HUES6 (cell line): ENCODE data around the gene LAMA2.

Experiments used
- H3K27ac ChIP-seq: 2 replicates; pipeline ENCODE4 v1.7.0; 2013; ENCODE audit warnings: low read depth, mild to moderate bottlenecking, low read length, inconsistent platforms
- H3K27me3 ChIP-seq: 2 replicates; pipeline ENCODE4 v1.6.1; 2013; ENCODE audit warnings: low read length; ENCODE audit not compliant: control insufficient read depth, insufficient read depth
- H3K36me3 ChIP-seq: 2 replicates; pipeline ENCODE4 v1.6.1; 2013; ENCODE audit warnings: low read length; ENCODE audit not compliant: control insufficient read depth, insufficient read depth
- H3K4me1 ChIP-seq: 2 replicates; pipeline ENCODE4 v1.6.1; 2013; ENCODE audit warnings: low read length; ENCODE audit not compliant: control insufficient read depth, insufficient read depth
- H3K4me3 ChIP-seq: 2 replicates; pipeline ENCODE4 v1.5.1; 2013; ENCODE audit warnings: low read depth, low read length
- H3K9ac ChIP-seq: one replicate; pipeline ENCODE4 v1.6.1; 2013; ENCODE audit warnings: mild to moderate bottlenecking, low read length
- H3K9me3 ChIP-seq: 2 replicates; pipeline ENCODE4 v1.6.1; 2013; ENCODE audit warnings: low read depth, low read length; ENCODE audit not compliant: control insufficient read depth, insufficient read depth

Gene LAMA2

DNA sequence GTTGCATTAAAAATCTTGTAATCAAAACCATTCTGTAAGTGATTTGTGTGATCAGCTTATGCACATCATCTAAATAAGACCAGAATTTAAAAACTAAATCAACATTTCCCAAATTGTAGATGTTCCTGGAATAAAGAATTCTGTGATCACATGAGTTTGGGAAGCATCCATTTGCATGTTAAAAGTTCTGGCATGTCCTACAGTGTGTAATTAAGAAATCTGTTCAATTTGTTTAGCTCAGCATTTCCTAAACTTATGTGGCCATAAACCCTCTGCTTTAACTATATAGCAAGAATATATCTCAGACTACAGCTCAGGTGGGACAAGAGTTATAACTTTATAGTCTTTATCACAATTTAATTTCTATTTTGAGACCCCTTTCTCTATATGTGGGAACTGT lies 399.1 kb downstream of the LAMA2 start:
- Histone ChIP-seq H3K27me3 (no peaks in the 10 kb centered on the region), H3K27ac (no peak overlapping the region), H3K4me3 (no peak overlapping the region), H3K4me1 (peaks cover 5% of the 10 kb centered on the region; the same call in 1 of the 2 replicates), H3K36me3 (no peaks in the 10 kb centered on the region), H3K9me3 (no peaks in the 10 kb centered on the region), H3K9ac (no peak overlapping the region)

DNA sequence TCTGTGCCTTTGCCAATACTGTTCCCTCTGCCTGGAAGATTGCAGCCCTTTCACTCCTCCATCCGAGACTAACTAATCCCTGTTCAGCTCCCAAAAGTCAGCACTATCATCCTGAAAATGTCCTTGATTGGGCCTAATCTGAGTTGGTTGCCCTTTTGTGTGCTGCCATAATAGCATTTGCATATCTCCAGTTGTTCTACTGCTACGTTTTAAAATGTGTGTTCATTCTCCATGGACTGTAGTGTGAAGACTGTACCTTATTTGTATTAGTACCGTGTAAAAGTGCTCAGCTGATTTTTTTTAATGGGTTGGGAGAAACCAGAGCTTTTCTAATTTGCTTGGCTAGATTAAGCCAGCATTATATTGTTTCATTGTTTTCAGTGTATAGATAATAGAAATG lies 401.3 kb downstream of the LAMA2 start:
- Histone ChIP-seq H3K36me3 (no peaks in the 10 kb centered on the region), H3K27ac (no peak overlapping the region), H3K27me3 (no peaks in the 10 kb centered on the region), H3K9me3 (no peaks in the 10 kb centered on the region), H3K4me1 (peaks cover 5% of the 10 kb centered on the region; the same call in 1 of the 2 replicates), H3K4me3 (no peak overlapping the region), H3K9ac (no peak overlapping the region)

DNA sequence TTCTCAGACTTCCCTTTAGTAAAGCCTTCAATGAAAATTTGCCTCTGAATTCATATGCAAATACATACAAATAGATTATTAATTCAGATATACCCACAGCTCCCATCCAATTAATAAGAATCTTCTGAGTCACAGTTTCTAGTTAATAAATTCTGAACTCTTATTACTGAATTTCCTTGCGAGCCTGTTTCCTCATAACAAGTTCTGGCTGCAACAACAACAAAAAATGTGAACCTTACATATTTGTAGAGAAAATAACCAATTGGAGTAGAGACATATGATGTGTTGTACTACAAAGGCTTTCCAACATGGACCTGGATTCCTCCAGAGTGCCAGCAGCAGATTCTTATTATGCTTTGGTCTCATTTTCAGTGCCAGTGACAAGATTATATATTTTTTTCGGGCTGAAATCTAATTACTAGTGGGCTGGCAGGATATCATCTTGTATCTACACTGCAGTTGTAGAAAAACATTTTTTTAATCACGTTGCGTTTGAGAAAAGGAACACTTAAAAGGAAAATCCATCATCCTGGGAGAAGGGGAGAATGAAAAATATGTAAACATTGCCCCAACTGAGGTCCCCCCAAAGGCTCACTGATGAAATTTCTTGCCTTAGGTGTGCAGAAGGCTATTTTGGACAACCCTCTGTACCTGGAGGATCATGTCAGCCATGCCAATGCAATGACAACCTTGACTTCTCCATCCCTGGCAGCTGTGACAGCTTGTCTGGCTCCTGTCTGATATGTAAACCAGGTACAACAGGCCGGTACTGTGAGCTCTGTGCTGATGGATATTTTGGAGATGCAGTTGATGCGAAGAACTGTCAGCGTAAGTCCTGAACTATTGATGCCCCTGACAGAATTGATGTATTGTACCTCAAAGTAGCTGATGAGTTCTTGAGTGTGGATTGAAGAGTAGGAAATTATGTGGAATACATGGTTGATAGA lies 404.6 kb downstream of the LAMA2 start:
- H3K9ac ChIP-seq, result no peak overlapping the region
- no peak overlapping the region for H3K4me3 ChIP-seq
- no peaks in the 10 kb centered on the region for H3K36me3 ChIP-seq
- no peaks in the 10 kb centered on the region for H3K27me3 ChIP-seq
- peaks cover 5% of the 10 kb centered on the region; the same call in 1 of the 2 replicates for H3K4me1 ChIP-seq
- no peak overlapping the region for H3K27ac ChIP-seq
- no peaks in the 10 kb centered on the region for H3K9me3 ChIP-seq

DNA sequence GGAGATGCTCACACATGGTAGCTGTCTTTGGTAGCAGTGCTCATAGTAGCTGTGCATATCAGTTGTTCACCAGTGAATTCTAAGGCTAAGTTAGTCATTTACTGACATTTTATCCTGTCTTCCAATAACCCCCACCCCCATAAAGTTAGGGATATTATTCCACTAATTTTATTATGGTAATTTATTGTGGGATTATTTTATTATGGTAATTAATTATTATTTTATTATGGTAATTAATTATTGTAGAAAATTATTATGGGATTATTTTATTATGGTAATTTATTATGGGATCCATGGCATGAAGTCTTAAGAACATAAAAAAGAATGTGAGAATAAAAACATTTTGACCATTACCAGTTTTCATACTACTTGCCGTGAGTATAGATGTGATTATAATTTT lies 406.5 kb downstream of the LAMA2 start:
- Histone ChIP-seq H3K4me3 (no peak overlapping the region), H3K4me1 (0 out of 2 replicates have a peak, but pooled peaks cover under 1% of the 10 kb centered on the region), H3K36me3 (no peaks in the 10 kb centered on the region), H3K27me3 (no peaks in the 10 kb centered on the region), H3K9me3 (no peaks in the 10 kb centered on the region), H3K9ac (no peak overlapping the region), H3K27ac (no peak overlapping the region)

DNA sequence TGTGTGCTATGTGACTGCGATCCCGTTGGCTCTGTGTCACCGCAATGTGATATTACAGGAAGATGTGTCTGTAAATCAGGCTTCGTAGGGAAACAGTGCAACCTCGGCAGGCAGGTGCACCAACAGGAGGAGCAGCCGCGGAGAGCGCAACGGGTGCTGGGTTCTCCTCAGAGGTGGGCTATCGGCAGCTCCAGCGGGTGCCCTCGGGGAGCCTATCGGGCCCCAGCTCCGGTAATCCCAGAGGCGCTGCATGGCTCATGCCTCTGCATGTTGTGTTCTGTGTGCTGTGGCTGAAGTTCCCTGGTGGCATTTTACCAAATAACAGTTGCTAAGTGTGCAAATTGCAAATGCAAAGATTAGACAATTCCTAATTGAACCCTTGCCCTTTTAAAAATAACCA lies 409.9 kb downstream of the LAMA2 start:
- H3K36me3 ChIP-seq, result no peaks in the 10 kb centered on the region
- H3K9me3 ChIP-seq, result no peaks in the 10 kb centered on the region
- H3K27ac ChIP-seq, result no peak overlapping the region
- no peak overlapping the region for H3K4me3 ChIP-seq
- H3K9ac ChIP-seq, result no peak overlapping the region
- no peaks in the 10 kb centered on the region for H3K4me1 ChIP-seq
- H3K27me3 ChIP-seq, result no peaks in the 10 kb centered on the region

DNA sequence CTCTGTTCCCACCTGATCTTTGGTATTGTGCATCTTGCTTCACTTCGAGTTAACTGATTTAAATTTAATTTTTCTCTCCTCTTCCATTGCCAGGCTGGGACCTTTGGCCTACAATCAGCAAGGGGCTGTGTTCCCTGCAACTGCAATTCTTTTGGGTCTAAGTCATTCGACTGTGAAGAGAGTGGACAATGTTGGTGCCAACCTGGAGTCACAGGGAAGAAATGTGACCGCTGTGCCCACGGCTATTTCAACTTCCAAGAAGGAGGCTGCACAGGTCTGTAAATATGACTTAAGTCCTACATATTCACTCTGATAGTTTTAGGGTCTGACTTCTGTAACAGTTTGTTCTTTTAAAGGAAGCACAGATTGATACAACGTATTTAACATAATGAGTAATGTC lies 414.7 kb downstream of the LAMA2 start:
- H3K9ac ChIP-seq, result no peak overlapping the region
- no peaks in the 10 kb centered on the region for H3K27me3 ChIP-seq
- no peaks in the 10 kb centered on the region for H3K9me3 ChIP-seq
- no peak overlapping the region for H3K27ac ChIP-seq
- no peak overlapping the region for H3K4me3 ChIP-seq
- no peaks in the 10 kb centered on the region for H3K36me3 ChIP-seq
- no peaks in the 10 kb centered on the region; the same call in 1 of the 2 replicates for H3K4me1 ChIP-seq

DNA sequence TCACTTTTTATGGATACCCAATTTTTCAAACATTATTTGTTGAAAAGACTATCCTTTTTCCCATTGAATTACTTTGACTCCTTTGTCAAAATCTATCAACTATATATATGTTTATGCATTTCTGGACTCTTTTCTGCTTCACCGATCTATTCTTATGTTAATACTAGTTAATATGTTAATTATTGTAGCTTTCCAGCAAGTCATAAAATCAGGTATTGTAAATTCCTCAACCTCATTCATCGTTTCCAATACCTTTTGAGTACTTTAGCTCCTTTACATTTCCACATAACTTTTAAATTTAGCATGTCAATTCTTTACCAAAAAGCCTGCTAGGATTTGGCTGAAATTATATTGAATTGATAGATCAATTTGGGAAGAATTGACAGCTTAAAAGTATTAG lies 419.7 kb downstream of the LAMA2 start:
- Histone ChIP-seq H3K9me3 (no peaks in the 10 kb centered on the region), H3K36me3 (no peaks in the 10 kb centered on the region), H3K27me3 (no peaks in the 10 kb centered on the region), H3K9ac (no peak overlapping the region), H3K4me1 (no peaks in the 10 kb centered on the region; the same call in 1 of the 2 replicates), H3K27ac (no peak overlapping the region), H3K4me3 (no peak overlapping the region)

DNA sequence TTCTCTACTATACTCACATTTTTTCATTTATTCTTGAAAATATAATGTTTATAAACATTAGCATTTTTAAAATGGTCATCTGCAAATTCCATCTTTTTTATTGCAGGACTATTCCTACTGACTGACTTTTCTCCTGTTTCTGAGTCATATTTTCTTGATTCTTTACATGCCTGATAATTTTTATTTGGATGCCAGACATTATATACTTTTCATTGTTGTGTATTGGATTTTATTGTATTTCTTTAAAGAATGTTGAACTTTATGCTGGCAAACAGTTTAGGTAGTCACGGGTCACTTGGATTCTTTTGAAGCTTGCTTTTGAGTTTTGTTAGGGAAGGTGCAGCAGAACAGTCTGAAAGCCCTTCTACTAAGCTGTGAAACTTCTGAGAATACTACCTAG lies 423.9 kb downstream of the LAMA2 start:
- no peak overlapping the region for H3K9ac ChIP-seq
- no peak overlapping the region for H3K27ac ChIP-seq
- no peaks in the 10 kb centered on the region for H3K36me3 ChIP-seq
- H3K27me3 ChIP-seq, result no peaks in the 10 kb centered on the region
- no peaks in the 10 kb centered on the region; the same call in 1 of the 2 replicates for H3K9me3 ChIP-seq
- H3K4me1 ChIP-seq, result no peaks in the 10 kb centered on the region; the same call in 1 of the 2 replicates
- no peak overlapping the region for H3K4me3 ChIP-seq

DNA sequence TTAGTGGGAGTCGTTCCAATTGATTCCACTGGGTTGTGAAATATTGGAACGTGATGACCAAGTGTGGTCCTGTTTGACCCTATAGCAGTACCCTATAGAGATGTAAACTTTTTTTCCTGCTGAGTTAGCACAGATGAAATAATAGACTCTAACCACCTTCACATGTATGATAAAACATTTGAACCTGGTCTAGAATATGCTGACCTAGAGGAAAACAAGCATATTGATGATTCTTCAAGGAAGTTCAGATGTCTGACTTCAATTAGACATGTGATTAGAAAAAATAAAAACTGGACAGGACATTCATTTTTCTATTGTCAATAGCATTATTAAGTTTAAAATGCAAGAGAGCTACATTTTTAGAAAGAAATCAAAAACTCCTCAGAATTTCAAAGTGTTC lies 424.9 kb downstream of the LAMA2 start:
- Histone ChIP-seq H3K9ac (no peak overlapping the region), H3K27ac (no peak overlapping the region), H3K27me3 (no peaks in the 10 kb centered on the region), H3K36me3 (no peaks in the 10 kb centered on the region), H3K9me3 (no peaks in the 10 kb centered on the region; the same call in 1 of the 2 replicates), H3K4me3 (no peak overlapping the region), H3K4me1 (peaks cover 3% of the 10 kb centered on the region; the same call in 1 of the 2 replicates)

DNA sequence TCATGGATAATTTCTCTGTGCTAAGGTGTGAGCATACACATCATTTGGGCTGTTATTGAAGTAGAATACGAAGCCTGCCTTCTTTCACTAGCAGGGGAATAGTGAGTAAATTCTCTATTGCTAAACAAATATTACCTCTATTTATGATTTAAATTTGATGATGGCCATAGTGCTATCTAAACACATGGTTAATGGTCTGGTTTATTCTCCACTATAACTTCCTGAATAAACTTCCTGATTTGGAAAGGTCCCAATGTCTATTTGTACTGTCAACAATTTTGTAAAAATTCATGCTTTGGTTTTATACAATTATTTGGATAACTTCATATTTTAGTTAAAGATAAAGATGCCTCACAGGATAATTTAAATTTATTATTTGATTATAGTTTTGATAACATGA lies 426.2 kb downstream of the LAMA2 start:
- no peaks in the 10 kb centered on the region for H3K27me3 ChIP-seq
- no peaks in the 10 kb centered on the region for H3K36me3 ChIP-seq
- peaks cover 5% of the 10 kb centered on the region; the same call in 1 of the 2 replicates for H3K4me1 ChIP-seq
- no peaks in the 10 kb centered on the region; the same call in 1 of the 2 replicates for H3K9me3 ChIP-seq
- no peak overlapping the region for H3K4me3 ChIP-seq
- no peak overlapping the region for H3K9ac ChIP-seq
- no peak overlapping the region for H3K27ac ChIP-seq

DNA sequence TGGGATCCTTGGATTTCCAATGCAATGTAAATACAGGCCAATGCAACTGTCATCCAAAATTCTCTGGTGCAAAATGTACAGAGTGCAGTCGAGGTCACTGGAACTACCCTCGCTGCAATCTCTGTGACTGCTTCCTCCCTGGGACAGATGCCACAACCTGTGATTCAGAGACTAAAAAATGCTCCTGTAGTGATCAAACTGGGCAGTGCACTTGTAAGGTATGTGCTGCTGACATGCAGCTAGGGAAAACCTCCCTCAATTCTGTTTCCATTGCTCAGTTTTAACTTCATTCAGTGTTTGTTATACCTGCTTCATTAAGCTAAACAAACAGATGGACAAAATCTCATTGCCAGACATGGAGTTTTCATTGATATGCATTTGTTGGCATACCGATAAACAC lies 429.9 kb downstream of the LAMA2 start:
- Histone ChIP-seq H3K27ac (no peak overlapping the region), H3K9me3 (peaks cover 4% of the 10 kb centered on the region), H3K9ac (no peak overlapping the region), H3K27me3 (no peaks in the 10 kb centered on the region), H3K36me3 (peaks cover 13% of the 10 kb centered on the region), H3K4me1 (peaks cover 12% of the 10 kb centered on the region; the same call in 1 of the 2 replicates), H3K4me3 (no peak overlapping the region)
